GM13977 (cell line): Measurements from ENCODE around the gene TSSK6.
A peak's percentile ranks its signal among the peaks of the same experiment; 100 is the strongest.

ENCODE experiments used
- DNase-seq: peaks from one replicate; pipeline ENCODE4 v3.0.0; 2012; ENCODE audit warnings: low spot score
- in situ Hi-C: fragments of 300-500 bp; cut with MboI; formaldehyde crosslinking; loops from one replicate; pipeline ENCODE4 v1.12.0; 2022; ENCODE audit warnings: low sequenced_read_pairs, low pct_unique_long_range_greater_than_20kb, mixed read lengths, inconsistent platforms; ENCODE audit not compliant: unreplicated experiment
- TF ChIP-seq, protein P1 (sequence below): IDR thresholded peaks from 2 replicates; pipeline ENCODE4 v1.5.1; 2012; ENCODE audit warnings: mild to moderate bottlenecking, control low read depth; ENCODE audit not compliant: insufficient read depth; ENCODE audit errors: extremely low read depth, missing control alignments

TSSK6 gene

DNA sequence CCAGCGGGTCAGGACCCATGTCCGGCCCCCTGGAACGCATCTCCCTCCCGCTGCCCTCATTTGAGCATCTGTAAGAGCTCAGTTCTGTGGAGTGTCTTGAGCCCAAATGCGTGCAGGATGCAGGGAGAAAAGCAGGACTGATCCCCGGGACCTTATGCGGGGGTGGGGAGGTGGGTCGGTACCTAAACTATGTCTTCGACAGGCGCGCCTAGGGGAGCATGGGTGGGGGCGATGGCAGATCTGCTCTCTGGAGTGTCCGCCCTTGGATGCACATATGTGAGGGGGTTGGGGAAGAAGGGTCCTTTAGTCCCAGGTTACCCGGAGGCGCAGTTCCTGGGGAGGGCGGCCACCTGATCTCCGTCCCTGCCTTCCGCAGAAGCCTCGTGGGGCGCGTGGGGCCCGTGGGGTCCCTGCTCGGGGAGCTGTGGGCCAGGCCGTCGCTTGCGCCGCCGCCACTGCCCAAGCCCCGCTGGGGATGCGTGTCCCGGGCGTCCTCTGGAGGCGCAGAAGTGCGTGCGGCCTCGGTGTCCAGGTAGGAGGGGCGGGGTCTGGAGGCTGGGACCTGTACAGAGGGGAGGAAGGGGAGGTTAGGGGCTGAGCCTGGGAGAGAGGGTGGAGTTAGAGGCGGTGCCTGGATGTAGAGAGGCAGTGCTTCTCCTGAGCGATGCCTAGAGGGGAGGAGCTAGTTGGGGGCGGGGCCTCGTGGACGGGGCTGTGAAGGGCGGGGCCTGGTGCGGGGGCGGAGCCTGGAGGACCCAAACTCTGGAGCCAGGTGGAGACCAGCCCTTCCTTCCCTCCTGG, 25.6 kb upstream of the TSSK6 start:
- DNase-seq, result peak; percentile 95
- TF ChIP-seq, protein P1, sequence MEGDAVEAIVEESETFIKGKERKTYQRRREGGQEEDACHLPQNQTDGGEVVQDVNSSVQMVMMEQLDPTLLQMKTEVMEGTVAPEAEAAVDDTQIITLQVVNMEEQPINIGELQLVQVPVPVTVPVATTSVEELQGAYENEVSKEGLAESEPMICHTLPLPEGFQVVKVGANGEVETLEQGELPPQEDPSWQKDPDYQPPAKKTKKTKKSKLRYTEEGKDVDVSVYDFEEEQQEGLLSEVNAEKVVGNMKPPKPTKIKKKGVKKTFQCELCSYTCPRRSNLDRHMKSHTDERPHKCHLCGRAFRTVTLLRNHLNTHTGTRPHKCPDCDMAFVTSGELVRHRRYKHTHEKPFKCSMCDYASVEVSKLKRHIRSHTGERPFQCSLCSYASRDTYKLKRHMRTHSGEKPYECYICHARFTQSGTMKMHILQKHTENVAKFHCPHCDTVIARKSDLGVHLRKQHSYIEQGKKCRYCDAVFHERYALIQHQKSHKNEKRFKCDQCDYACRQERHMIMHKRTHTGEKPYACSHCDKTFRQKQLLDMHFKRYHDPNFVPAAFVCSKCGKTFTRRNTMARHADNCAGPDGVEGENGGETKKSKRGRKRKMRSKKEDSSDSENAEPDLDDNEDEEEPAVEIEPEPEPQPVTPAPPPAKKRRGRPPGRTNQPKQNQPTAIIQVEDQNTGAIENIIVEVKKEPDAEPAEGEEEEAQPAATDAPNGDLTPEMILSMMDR, result no peak
- in situ Hi-C loops, result loop anchor here (25.0 kb wide), 2 partner anchors 421 to 696 kb away; no protein-coding TSS in a partner anchor

DNA sequence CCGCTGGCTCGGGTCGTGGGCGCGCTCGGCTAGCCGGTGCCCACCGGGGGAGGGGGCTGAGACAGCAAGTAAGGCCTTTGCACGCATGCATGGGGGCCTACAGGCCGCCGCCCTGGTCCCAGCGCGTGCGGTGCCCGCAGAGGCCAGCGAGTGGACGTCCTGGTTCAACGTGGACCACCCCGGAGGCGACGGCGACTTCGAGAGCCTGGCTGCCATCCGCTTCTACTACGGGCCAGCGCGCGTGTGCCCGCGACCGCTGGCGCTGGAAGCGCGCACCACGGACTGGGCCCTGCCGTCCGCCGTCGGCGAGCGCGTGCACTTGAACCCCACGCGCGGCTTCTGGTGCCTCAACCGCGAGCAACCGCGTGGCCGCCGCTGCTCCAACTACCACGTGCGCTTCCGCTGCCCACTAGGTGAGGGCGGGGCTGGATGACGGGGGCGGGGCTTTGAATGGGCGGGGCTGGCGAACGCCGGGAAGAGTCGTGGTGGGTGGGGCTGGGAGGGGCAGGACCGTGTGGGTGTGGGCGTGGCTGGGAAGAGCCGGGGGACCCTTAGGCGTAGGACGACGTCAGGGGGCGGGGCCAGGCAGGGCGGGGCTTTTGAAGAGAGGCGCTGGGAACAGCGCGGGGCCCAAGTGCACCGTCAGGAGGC, 24.8 kb upstream of the TSSK6 start:
- peak; percentile 90 for DNase-seq
- TF ChIP-seq, protein P1, result no peak
- in situ Hi-C loops, result loop anchor here (25.0 kb wide), 2 partner anchors 422 to 697 kb away; no protein-coding TSS in a partner anchor

DNA sequence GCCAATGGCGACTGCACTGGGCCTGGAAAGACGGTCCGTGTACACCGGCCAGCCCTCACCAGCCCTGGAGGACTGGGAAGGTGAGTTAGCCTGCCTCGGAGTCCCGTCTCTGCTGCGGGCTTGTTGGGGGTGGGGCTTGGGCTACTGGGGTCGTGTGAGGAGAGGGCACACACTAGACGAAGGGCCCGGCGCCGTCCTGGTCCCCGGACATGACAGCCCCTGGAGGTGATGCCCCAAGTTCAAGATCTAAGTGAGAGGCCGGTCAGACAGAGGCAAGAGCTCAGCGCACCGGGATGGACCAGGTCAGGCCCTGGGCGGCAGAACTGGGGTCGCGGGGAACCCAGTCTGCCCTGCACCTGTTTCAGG, 24.3 kb upstream of the TSSK6 start:
- in situ Hi-C loops, result loop anchor here (25.0 kb wide), 2 partner anchors 423 to 698 kb away; no protein-coding TSS in a partner anchor
- DNase-seq, result no peak
- TF ChIP-seq, protein P1, result no peak

DNA sequence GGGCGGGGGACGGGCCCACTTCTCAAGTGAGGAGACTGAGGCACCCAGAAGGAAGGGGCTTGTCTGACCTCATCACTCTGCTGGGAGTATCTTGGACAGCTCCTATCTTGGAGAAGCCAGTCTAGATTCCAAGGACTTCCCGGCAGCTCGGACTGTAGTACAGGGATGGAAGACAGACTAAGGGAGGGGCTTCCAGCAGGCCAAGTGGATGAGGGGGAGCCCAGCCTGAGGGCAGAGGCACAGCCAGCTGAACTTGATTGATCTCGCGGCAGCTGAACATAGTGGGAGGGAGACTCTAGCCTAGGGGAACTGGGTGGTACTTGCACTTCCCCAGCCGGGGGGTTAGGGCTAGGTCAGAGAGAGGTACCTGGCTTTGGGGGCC, 23.4 kb upstream of the TSSK6 start:
- TF ChIP-seq, protein P1, result no peak
- no peak for DNase-seq
- in situ Hi-C loops, result loop anchor here (25.0 kb wide), 2 partner anchors 424 to 699 kb away; no protein-coding TSS in a partner anchor

DNA sequence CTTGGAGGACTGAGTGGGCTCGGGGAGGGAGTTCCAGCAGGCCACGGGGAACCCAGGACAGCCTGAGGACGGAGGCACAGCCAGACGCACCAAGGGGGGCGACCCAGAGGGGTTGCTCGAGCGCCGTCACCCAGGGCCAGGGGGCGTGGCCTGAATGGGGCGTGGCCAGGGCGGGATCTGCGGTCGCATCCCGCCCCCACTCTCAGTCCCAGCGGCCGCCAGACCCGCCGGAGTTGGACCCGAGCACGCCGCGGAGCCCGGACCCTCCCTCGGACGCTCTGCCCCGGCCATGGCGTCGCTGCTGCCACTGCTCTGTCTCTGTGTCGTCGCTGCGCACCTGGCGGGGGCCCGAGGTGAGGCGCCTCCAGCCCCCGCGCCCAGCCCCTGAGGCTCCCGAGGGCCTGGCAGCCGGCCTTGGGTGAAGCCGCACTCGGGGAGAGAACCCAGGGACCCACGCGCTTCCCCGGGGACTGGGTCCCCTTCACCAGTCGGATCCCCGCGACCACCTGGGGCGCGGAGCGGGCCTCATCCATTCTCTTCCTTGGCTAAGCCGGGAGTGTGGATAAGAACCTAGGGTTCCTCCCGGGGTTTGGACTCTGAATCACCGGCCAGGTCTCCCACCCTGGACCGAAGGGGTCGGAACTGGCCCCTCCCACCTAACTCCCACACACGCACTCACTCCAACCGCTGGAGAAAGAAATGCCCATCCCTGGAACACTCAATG, 22.9 kb upstream of the TSSK6 start, which contains the start of gene CILP2:
TSS of gene CILP2 (plus strand) at position 205 of the 724 bp plus-strand sequence. CDS start at position 290, 85 bp downstream.
- DNase-seq, result peak; percentile 83
- in situ Hi-C loops, result loop anchor here (25.0 kb wide), 2 partner anchors 424 to 699 kb away; no protein-coding TSS in a partner anchor
- TF ChIP-seq, protein P1, result no peak
